H1 (cell line): Measurements from ENCODE around the gene SESN3. TPM values are rescaled to one million over a fixed set of nuclear protein-coding genes. Genes with fewer than 3 reads are reported as not detected.

ENCODE experiments used
- CTCF ChIA-PET: fragments of 300-600 bp; sonication (Branson Sonifier 250); formaldehyde crosslinking; loops from one replicate; lab custom pipeline; 2021; ENCODE audit not compliant: partially characterized antibody; lab: Charles Lee
- POLR2A ChIA-PET: fragments of 300-600 bp; sonication (Branson Sonifier 250); formaldehyde crosslinking; loops from one replicate; lab custom pipeline; 2021; ENCODE audit warnings: inconsistent platforms; ENCODE audit not compliant: partially characterized antibody; lab: Charles Lee
- DNase-seq, 2 experiments: peaks; one replicate each; pipeline versions ENCODE4 v3.0.0 to v3.0.0-alpha.2; 2010 to 2022; ENCODE audit warnings: low spot score in 2 of 2, low read depth in 1 of 2, mixed read lengths in 1 of 2
- FAIRE-seq: peaks from 2 replicates; lab custom pipeline; 2011; peaks lifted over from hg19 to GRCh38; lab: Jason Lieb, UNC
- H2AFZ ChIP-seq: 2 replicates; pipeline ENCODE4 v1.8.1; 2012; ENCODE audit warnings: low read length, inconsistent platforms
- H2AK5ac ChIP-seq: 2 replicates; pipeline ENCODE4 v1.6.1; 2013; ENCODE audit warnings: low read depth, low read length
- H2BK120ac ChIP-seq: replicated peaks from 2 replicates; pipeline ENCODE3; 2013; ENCODE audit warnings: low read depth, low read length, inconsistent platforms
- H2BK12ac ChIP-seq: 2 replicates; pipeline ENCODE4 v1.6.1; 2013; ENCODE audit warnings: low read depth, low read length
- H2BK15ac ChIP-seq: 2 replicates; pipeline ENCODE4 v1.6.1; 2013; ENCODE audit warnings: low read length
- H2BK20ac ChIP-seq: 2 replicates; pipeline ENCODE4 v1.6.1; 2013; ENCODE audit warnings: low read length
- H2BK5ac ChIP-seq: 2 replicates; pipeline ENCODE4 v1.6.1; 2013; ENCODE audit warnings: low read depth, low read length
- H3K14ac ChIP-seq: 2 replicates; pipeline ENCODE4 v1.6.1; 2013; ENCODE audit warnings: inconsistent platforms; ENCODE audit not compliant: insufficient read length
- H3K18ac ChIP-seq: 2 replicates; pipeline ENCODE4 v1.6.1; 2013; ENCODE audit warnings: low read length; ENCODE audit errors: extremely low read depth
- H3K23ac ChIP-seq: 2 replicates; pipeline ENCODE4 v1.6.1; 2013; ENCODE audit warnings: inconsistent platforms; ENCODE audit not compliant: insufficient read length
- H3K23me2 ChIP-seq: 2 replicates; pipeline ENCODE4 v1.6.1; 2013; ENCODE audit warnings: low read depth, low read length
- H3K27ac ChIP-seq: 2 replicates; pipeline ENCODE4 v1.6.1; 2011; ENCODE audit warnings: low read depth, low read length, inconsistent platforms
- H3K27me3 ChIP-seq, 4 experiments: replicated peaks in 1 of 4; 1 replicate in 1 of 4; 2 replicates in 3 of 4; pipeline versions ENCODE4 v1.6.1 to v1.8.1; 2011 to 2013; ENCODE audit warnings: low read length in 3 of 4, mild to moderate bottlenecking in 3 of 4, inconsistent platforms in 2 of 4, mixed read lengths in 2 of 4, moderate library complexity in 1 of 4; ENCODE audit not compliant: control insufficient read depth in 3 of 4, insufficient read depth in 3 of 4; ENCODE audit errors: extremely low read depth in 1 of 4
- H3K36me3 ChIP-seq, 4 experiments: 2 replicates each; pipeline versions ENCODE4 v1.6.1 to v1.8.1; 2011 to 2013; ENCODE audit warnings: mild to moderate bottlenecking in 4 of 4, low read length in 3 of 4, moderate library complexity in 2 of 4, control low read depth in 1 of 4, inconsistent platforms in 1 of 4; ENCODE audit not compliant: insufficient read depth in 4 of 4, control insufficient read depth in 2 of 4
- H3K4ac ChIP-seq: replicated peaks from 2 replicates; pipeline ENCODE3; 2013; ENCODE audit warnings: low read length, low read depth, mixed read lengths, inconsistent platforms; ENCODE audit not compliant: insufficient read length
- H3K4me1 ChIP-seq, 4 experiments: replicated peaks in 1 of 4; 1 replicate in 1 of 4; 2 replicates in 3 of 4; pipeline versions ENCODE4 v1.6.1 to v1.8.1; 2011 to 2013; ENCODE audit warnings: low read length in 3 of 4, inconsistent platforms in 2 of 4, mixed read lengths in 1 of 4; ENCODE audit not compliant: insufficient read depth in 4 of 4, control insufficient read depth in 3 of 4
- H3K4me2 ChIP-seq, 2 experiments: 2 replicates each; pipeline versions ENCODE4 v1.6.1 to v1.8.1; 2011 to 2013; ENCODE audit warnings: low read depth in 2 of 2, low read length in 2 of 2, control low read depth in 1 of 2, inconsistent platforms in 1 of 2, mild to moderate bottlenecking in 1 of 2; ENCODE audit not compliant: insufficient read depth in 1 of 2
- H3K4me3 ChIP-seq, 4 experiments: fragments of 200-600, 300-600 bp in 1 of 4; sonication (generic), shearing (Covaris generic), sonication (Bioruptor Twin) in 1 of 4; 2 replicates each; pipeline versions ENCODE4 v1.5.1 to v1.8.1; 2011 to 2016; ENCODE audit warnings: low read length in 4 of 4, low read depth in 3 of 4, control low read depth in 2 of 4, inconsistent platforms in 2 of 4, mild to moderate bottlenecking in 2 of 4, mixed read lengths in 1 of 4, moderate library complexity in 1 of 4; ENCODE audit not compliant: insufficient read depth in 2 of 4; ENCODE audit errors: extremely low read depth in 1 of 4
- H3K56ac ChIP-seq: replicated peaks from 2 replicates; pipeline ENCODE3; 2013; ENCODE audit warnings: low read depth, mild to moderate bottlenecking, mixed read lengths, low read length, inconsistent platforms; ENCODE audit not compliant: insufficient read length
- H3K79me1 ChIP-seq: 2 replicates; pipeline ENCODE4 v1.6.1; 2013; ENCODE audit warnings: low read depth, low read length, control low read depth
- H3K79me2 ChIP-seq, 2 experiments: 2 replicates each; pipeline versions ENCODE4 v1.6.1 to v1.8.1; 2012 to 2013; ENCODE audit warnings: low read length in 2 of 2, mild to moderate bottlenecking in 2 of 2, inconsistent platforms in 1 of 2; ENCODE audit not compliant: insufficient read depth in 2 of 2, control insufficient read depth in 1 of 2
- H3K9ac ChIP-seq, 4 experiments: replicated peaks in 1 of 4; 1 replicate in 1 of 4; 2 replicates in 3 of 4; pipeline versions ENCODE4 v1.6.1 to v1.8.1; 2011 to 2013; ENCODE audit warnings: low read depth in 3 of 4, low read length in 3 of 4, control low read depth in 2 of 4, mild to moderate bottlenecking in 2 of 4, moderate library complexity in 2 of 4, inconsistent platforms in 1 of 4; ENCODE audit errors: extremely low read depth in 1 of 4
- H3K9me3 ChIP-seq, 2 experiments: 2 replicates each; pipeline versions ENCODE4 v1.6.1 to v1.8.1; 2012 to 2013; ENCODE audit warnings: mild to moderate bottlenecking in 2 of 2, moderate library complexity in 2 of 2, control low read depth in 1 of 2, inconsistent platforms in 1 of 2, low read depth in 1 of 2, low read length in 1 of 2, mixed read lengths in 1 of 2; ENCODE audit not compliant: insufficient read depth in 2 of 2
- H4K20me1 ChIP-seq, 2 experiments: replicated peaks in 1 of 2; 2 replicates each; pipeline versions ENCODE3 to v1.8.1; 2011 to 2013; ENCODE audit warnings: inconsistent platforms in 2 of 2, low read length in 2 of 2, mild to moderate bottlenecking in 1 of 2; ENCODE audit not compliant: insufficient read depth in 2 of 2, control insufficient read depth in 1 of 2
- H4K5ac ChIP-seq: 2 replicates; pipeline ENCODE4 v1.6.1; 2013; ENCODE audit warnings: low read length, low read depth, mixed read lengths, inconsistent platforms; ENCODE audit not compliant: insufficient read length
- H4K8ac ChIP-seq: 2 replicates; pipeline ENCODE4 v1.8.0; 2013; ENCODE audit warnings: mild to moderate bottlenecking, moderate library complexity, low read length, inconsistent platforms; ENCODE audit not compliant: insufficient read depth; ENCODE audit errors: extremely low read depth
- H4K91ac ChIP-seq: replicated peaks from 2 replicates; pipeline ENCODE3; 2013; ENCODE audit warnings: low read length, mixed read lengths, inconsistent platforms; ENCODE audit not compliant: insufficient read length
- CHD1 ChIP-seq: IDR thresholded peaks from 2 replicates; pipeline ENCODE4 v1.6.1; 2012; ENCODE audit warnings: low read depth, low read length, improper control_type of control experiment
- CTBP2 ChIP-seq: IDR thresholded peaks from 2 replicates; pipeline ENCODE4 v1.7.0; 2011; ENCODE audit warnings: borderline replicate concordance, mild to moderate bottlenecking, moderate library complexity, mixed read lengths, low read length; ENCODE audit not compliant: insufficient read depth, insufficient read length
- HDAC2 ChIP-seq, 2 experiments: fragments of 300-600 bp in 1 of 2; sonication (generic) in 1 of 2; IDR thresholded peaks; 2 replicates each; pipeline ENCODE4 v1.6.1; 2011 to 2012; ENCODE audit warnings: low read depth in 2 of 2, low read length in 2 of 2, mild to moderate bottlenecking in 2 of 2, moderate library complexity in 2 of 2, borderline replicate concordance in 1 of 2, inconsistent platforms in 1 of 2
- RFX5 ChIP-seq: IDR thresholded peaks from 2 replicates; pipeline ENCODE4 v1.6.1; 2011; ENCODE audit warnings: low read depth, low read length, improper control_type of control experiment, borderline replicate concordance
- RXRA ChIP-seq: IDR thresholded peaks from 2 replicates; pipeline ENCODE4 v1.6.1; 2011; ENCODE audit warnings: low read depth, mild to moderate bottlenecking, low read length, moderate library complexity; ENCODE audit not compliant: insufficient read depth
- WGBS, 2 experiments: shearing (Covaris generic) in 1 of 2; methylation state at CpG; one replicate each; pipeline versions ENCODE4 v1.1.6 to v1.1.7; 2013 to 2015; ENCODE audit warnings: low lambda C conversion rate in 2 of 2, mixed read lengths in 2 of 2, inconsistent platforms in 1 of 2, low coverage in 1 of 2, missing lambda C conversion rate in 1 of 2; ENCODE audit not compliant: insufficient replicate concordance in 2 of 2, insufficient coverage in 1 of 2, insufficient read length in 1 of 2; ENCODE audit errors: extremely low coverage in 1 of 2, missing lambda C conversion rate in 1 of 2; 5-methylcytosine and 5-hydroxymethylcytosine counted together
- polyA plus RNA-seq, 7 experiments: library from polyadenylated mRNA; depleted of rRNA in 3 of 7; stranded (reverse) in 5 of 7; unstranded in 2 of 7; fragments of >200 nt in 5 of 7; fragments of 200-250 nt in 2 of 7; gene quantifications; 1 replicate in 5 of 7; 2 replicates in 1 of 7; 4 replicates in 1 of 7; pipeline versions ENCODE4 v1.2.1 to v1.2.3, GENCODE V29; 2011 to 2013; ENCODE audit warnings: missing spikeins in 2 of 7, mixed read lengths in 2 of 7
- total RNA-seq: library from RNA; stranded (reverse); fragmentation: NEBNext Ultra II Directional; extraction: Animal tissue kit (Norgen Biotek cat#: 25700); gene quantifications from 2 replicates; pipeline ENCODE4 v1.2.1, GENCODE V29; 2021

The SESN3 gene
- total and polyA plus RNA-seq, 2 of the 8 experiments (the other 6 are each of a cell fraction or from before 2014, with no cell fraction given): 10.2 to 31.1 TPM

GRCh38 chr11:95143106-95143681 lies 87.8 kb downstream of the SESN3 start:
- FAIRE-seq: no peak
- H3K4me2 ChIP-seq: no peak overlapping the region
- no peak overlapping the region for H4K5ac ChIP-seq
- no peak overlapping the region for H3K27ac ChIP-seq
- no peak overlapping the region for H2AK5ac ChIP-seq
- H2BK5ac ChIP-seq: no peak overlapping the region
- no peak overlapping the region for H4K91ac ChIP-seq
- no peak overlapping the region for H3K4ac ChIP-seq
- no peaks in the 10 kb centered on the region for H3K79me1 ChIP-seq
- ChIA-PET POLR2A (no interaction called here), CTCF (interaction anchor here (0.8 to 2.0 kb wide), 7 partner anchors 10 to 646 kb away, joined by 3 to 12 read pairs (median 4); partner anchors contain the start of gene FAM76B)
- H3K36me3 ChIP-seq: no peaks in the 10 kb centered on the region
- H3K4me3 ChIP-seq: no peak overlapping the region
- H3K18ac ChIP-seq: no peak overlapping the region
- H2AFZ ChIP-seq: no peak overlapping the region
- H3K56ac ChIP-seq: no peak overlapping the region
- no peak overlapping the region for H3K14ac ChIP-seq
- no peak overlapping the region for H2BK15ac ChIP-seq
- no peaks in the 10 kb centered on the region for H3K23me2 ChIP-seq
- whole genome bisulfite sequencing, 2 experiments: 84% methylated on average over 6 of the region's 6 CpGs; no CpG with 5 or more reads in 1 of the 2 experiments
- no peak overlapping the region for H4K8ac ChIP-seq
- H2BK20ac ChIP-seq: no peak overlapping the region
- H3K4me1 ChIP-seq: no peaks in the 10 kb centered on the region
- no peaks in the 10 kb centered on the region for H3K79me2 ChIP-seq
- H3K23ac ChIP-seq: no peak overlapping the region
- no peak overlapping the region for H2BK12ac ChIP-seq
- H4K20me1 ChIP-seq: no peaks in the 10 kb centered on the region
- no peak for DNase-seq
- no peak overlapping the region for H3K9ac ChIP-seq
- no peaks in the 10 kb centered on the region for H3K9me3 ChIP-seq
- H3K27me3 ChIP-seq: peaks cover 4 to 27% (median 18%) of the 10 kb centered on the region in 4 experiments
- H2BK120ac ChIP-seq: no peak overlapping the region
- TF ChIP-seq RXRA: no peak
- no peak for TF ChIP-seq CTBP2
- no peak for TF ChIP-seq HDAC2 (IDR thresholded peaks at IDR 0.05; ENCODE audit: borderline replicate concordance in 1 of 2, low read depth in 2 of 2, low read length in 2 of 2)
- TF ChIP-seq RFX5: no peak
- no peak for TF ChIP-seq CHD1
